ENCODE results near the gene CDIP1.

Gene CDIP1

DNA sequence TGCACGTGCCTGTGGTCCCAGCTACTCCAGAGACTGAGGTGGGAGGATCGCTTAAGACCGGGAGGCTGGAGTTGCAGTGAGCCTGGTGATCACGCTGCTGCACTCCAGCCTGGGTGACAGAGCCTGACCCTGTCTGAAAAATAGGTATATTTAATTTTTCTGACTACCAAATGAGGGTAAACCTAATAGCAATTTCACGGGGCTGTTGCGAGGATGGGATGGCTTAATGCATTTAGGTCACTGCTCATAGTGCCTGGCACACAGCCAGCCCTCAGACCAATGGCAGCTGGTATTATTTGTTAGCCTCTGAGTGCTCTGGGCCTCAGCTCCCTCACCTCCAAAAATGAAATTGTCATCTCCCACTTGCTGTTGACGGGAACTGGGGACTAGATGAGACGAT, 5.9 kb upstream of the CDIP1 start:
- Histone ChIP-seq H3K36me3 (ENCODE audit: control insufficient read depth in 2 of 2, insufficient read depth in 1 of 2, low read length in 2 of 2) (no peaks in the 10 kb centered on the region), H3K9me3 (ENCODE audit: control insufficient read depth, insufficient read depth, low read depth, low read length) (no peaks in the 10 kb centered on the region), H3K4me3 (ENCODE audit: low read depth, low read length) (no peak overlapping the region), H3K4me1 (ENCODE audit: control insufficient read depth, insufficient read depth, low read length) (no peaks in the 10 kb centered on the region), H3K27ac (ENCODE audit: extremely low read depth, low read depth, low read length) (no peak overlapping the region)
- no peak for TF ChIP-seq ZNF433 (tag by site-specific recombination; IDR thresholded peaks at IDR 0.05; ENCODE audit: low read depth)
- TF ChIP-seq, protein P1, sequence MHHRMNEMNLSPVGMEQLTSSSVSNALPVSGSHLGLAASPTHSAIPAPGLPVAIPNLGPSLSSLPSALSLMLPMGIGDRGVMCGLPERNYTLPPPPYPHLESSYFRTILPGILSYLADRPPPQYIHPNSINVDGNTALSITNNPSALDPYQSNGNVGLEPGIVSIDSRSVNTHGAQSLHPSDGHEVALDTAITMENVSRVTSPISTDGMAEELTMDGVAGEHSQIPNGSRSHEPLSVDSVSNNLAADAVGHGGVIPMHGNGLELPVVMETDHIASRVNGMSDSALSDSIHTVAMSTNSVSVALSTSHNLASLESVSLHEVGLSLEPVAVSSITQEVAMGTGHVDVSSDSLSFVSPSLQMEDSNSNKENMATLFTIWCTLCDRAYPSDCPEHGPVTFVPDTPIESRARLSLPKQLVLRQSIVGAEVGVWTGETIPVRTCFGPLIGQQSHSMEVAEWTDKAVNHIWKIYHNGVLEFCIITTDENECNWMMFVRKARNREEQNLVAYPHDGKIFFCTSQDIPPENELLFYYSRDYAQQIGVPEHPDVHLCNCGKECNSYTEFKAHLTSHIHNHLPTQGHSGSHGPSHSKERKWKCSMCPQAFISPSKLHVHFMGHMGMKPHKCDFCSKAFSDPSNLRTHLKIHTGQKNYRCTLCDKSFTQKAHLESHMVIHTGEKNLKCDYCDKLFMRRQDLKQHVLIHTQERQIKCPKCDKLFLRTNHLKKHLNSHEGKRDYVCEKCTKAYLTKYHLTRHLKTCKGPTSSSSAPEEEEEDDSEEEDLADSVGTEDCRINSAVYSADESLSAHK (tag by site-specific recombination; IDR thresholded peaks at IDR 0.05), result no peak
- TF ChIP-seq, protein P2, sequence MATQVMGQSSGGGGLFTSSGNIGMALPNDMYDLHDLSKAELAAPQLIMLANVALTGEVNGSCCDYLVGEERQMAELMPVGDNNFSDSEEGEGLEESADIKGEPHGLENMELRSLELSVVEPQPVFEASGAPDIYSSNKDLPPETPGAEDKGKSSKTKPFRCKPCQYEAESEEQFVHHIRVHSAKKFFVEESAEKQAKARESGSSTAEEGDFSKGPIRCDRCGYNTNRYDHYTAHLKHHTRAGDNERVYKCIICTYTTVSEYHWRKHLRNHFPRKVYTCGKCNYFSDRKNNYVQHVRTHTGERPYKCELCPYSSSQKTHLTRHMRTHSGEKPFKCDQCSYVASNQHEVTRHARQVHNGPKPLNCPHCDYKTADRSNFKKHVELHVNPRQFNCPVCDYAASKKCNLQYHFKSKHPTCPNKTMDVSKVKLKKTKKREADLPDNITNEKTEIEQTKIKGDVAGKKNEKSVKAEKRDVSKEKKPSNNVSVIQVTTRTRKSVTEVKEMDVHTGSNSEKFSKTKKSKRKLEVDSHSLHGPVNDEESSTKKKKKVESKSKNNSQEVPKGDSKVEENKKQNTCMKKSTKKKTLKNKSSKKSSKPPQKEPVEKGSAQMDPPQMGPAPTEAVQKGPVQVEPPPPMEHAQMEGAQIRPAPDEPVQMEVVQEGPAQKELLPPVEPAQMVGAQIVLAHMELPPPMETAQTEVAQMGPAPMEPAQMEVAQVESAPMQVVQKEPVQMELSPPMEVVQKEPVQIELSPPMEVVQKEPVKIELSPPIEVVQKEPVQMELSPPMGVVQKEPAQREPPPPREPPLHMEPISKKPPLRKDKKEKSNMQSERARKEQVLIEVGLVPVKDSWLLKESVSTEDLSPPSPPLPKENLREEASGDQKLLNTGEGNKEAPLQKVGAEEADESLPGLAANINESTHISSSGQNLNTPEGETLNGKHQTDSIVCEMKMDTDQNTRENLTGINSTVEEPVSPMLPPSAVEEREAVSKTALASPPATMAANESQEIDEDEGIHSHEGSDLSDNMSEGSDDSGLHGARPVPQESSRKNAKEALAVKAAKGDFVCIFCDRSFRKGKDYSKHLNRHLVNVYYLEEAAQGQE (tag by site-specific recombination; IDR thresholded peaks at IDR 0.05), result no peak
- no peak for TF ChIP-seq ZNF169 (tag by site-specific recombination; IDR thresholded peaks at IDR 0.05)
- TF ChIP-seq KLF10 (tag by site-specific recombination; IDR thresholded peaks at IDR 0.05), result no peak
- no peak for TF ChIP-seq IKZF3 (tag by site-specific recombination; IDR thresholded peaks at IDR 0.05)
- TF ChIP-seq ZNF677 (tag by site-specific recombination; IDR thresholded peaks at IDR 0.05), result no peak
- TF ChIP-seq ZNF624 (tag by site-specific recombination; IDR thresholded peaks at IDR 0.05), result no peak
- ChIA-PET POLR2A (no interaction called here), CTCF (interaction anchor here (0.6 to 1.0 kb wide), 2 partner anchors 26 to 38 kb away, joined by 3 read pairs; no protein-coding TSS in a partner anchor)

DNA sequence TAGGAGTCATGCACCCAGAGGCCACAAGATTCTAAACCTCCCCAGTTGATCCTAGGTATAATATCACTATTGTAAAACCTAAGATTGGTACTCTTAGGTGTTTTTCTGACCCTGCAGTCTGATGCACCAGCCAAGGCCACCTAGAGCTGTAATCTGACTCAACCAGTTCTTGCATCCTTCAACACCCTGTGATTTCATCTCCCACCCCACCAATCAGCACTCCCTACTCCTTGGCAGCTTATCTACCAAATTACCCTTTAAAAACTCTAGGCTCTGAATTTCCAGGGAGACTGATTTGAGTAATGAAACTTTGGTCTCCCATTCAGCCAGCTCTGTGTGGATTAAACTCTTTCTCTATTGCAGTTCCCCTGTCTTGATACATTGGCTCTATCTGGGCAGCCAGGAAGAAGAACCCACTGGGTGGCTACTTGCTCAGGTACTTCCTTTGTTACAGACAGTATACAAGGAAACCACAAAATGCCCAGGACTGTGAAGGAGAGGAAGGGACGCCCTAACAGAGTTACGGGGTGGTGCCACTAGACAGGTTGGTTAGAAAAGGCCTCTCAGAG, 1.2 kb upstream of the CDIP1 start:
- Histone ChIP-seq H3K9me3 (ENCODE audit: control insufficient read depth, insufficient read depth, low read depth, low read length) (no peaks in the 10 kb centered on the region), H3K36me3 (ENCODE audit: control insufficient read depth in 2 of 2, insufficient read depth in 1 of 2, low read length in 2 of 2) (peaks cover 0 to 16% of the 10 kb centered on the region in 2 experiments; a peak in 1 of 3 replicates), H3K4me1 (ENCODE audit: control insufficient read depth, insufficient read depth, low read length) (no peaks in the 10 kb centered on the region), H3K27ac (ENCODE audit: extremely low read depth, low read depth, low read length) (no peak overlapping the region), H3K4me3 (ENCODE audit: low read depth, low read length) (no peak overlapping the region)
- ChIA-PET CTCF (interaction anchor here (0.6 to 2.7 kb wide), 5 partner anchors 9 to 111 kb away, joined by 4 to 21 read pairs (median 5); no protein-coding TSS in a partner anchor), POLR2A (interaction anchor here (1.6 kb wide), 1 partner anchor 19 kb away, joined by 3 read pairs; no protein-coding TSS in a partner anchor)
- TF ChIP-seq ZNF23 (tag by site-specific recombination; IDR thresholded peaks at IDR 0.05; ENCODE audit: borderline replicate concordance), result no peak
- TF ChIP-seq SETDB1 (IDR thresholded peaks at IDR 0.05; ENCODE audit: insufficient read length, low read length), result peak; percentile 91

- no peaks in the 10 kb centered on the region for H3K4me1 ChIP-seq (ENCODE audit: control insufficient read depth, insufficient read depth, low read length)
- POLR2A ChIA-PET, result interaction anchor here (1.1 to 1.6 kb wide), 5 partner anchors 8 to 78 kb away, joined by 3 to 11 read pairs (median 5); partner anchors contain the start of gene HMOX2
- H3K9me3 ChIP-seq (ENCODE audit: control insufficient read depth, insufficient read depth, low read depth, low read length), result no peaks in the 10 kb centered on the region
- H3K4me3 ChIP-seq (ENCODE audit: low read depth, low read length), result peak overlapping the region; percentile 67
- CTCF ChIA-PET, result interaction anchor here (0.6 to 2.8 kb wide), 3 partner anchors 11 to 260 kb away, joined by 3 to 21 read pairs (median 6); no protein-coding TSS in a partner anchor
- peak overlapping the region; percentile 65; the same call in 1 of the 2 replicates for H3K27ac ChIP-seq (ENCODE audit: extremely low read depth, low read depth, low read length)
- H3K36me3 ChIP-seq (ENCODE audit: control insufficient read depth in 2 of 2, insufficient read depth in 1 of 2, low read length in 2 of 2), result peaks cover 0 to 26% of the 10 kb centered on the region in 2 experiments; a peak in 1 of 3 replicates
- TF ChIP-seq ZNF2 (tag by site-specific recombination; IDR thresholded peaks at IDR 0.05) (no peak), ZNF600 (tag by site-specific recombination; IDR thresholded peaks at IDR 0.05) (0 out of 2 replicates have a peak, but pooled peaks have one; percentile 18), ZNF585B (tag by site-specific recombination; IDR thresholded peaks at IDR 0.05) (no peak), ZNF596 (tag by site-specific recombination; IDR thresholded peaks at IDR 0.05) (0 out of 2 replicates have a peak, but pooled peaks have one; percentile 33), ZNF530 (tag by site-specific recombination; IDR thresholded peaks at IDR 0.05; ENCODE audit: low read depth) (no peak), ZNF768 (tag by site-specific recombination; IDR thresholded peaks at IDR 0.05) (no peak), ZNF692 (tag by site-specific recombination; IDR thresholded peaks at IDR 0.05) (0 out of 2 replicates have a peak, but pooled peaks have one; percentile 19), ZNF112 (tag by site-specific recombination; IDR thresholded peaks at IDR 0.05) (no peak), HOXD13 (CRISPR knock-in tag; IDR thresholded peaks at IDR 0.05; ENCODE audit: borderline replicate concordance) (no peak)
- TF ChIP-seq, protein P3, sequence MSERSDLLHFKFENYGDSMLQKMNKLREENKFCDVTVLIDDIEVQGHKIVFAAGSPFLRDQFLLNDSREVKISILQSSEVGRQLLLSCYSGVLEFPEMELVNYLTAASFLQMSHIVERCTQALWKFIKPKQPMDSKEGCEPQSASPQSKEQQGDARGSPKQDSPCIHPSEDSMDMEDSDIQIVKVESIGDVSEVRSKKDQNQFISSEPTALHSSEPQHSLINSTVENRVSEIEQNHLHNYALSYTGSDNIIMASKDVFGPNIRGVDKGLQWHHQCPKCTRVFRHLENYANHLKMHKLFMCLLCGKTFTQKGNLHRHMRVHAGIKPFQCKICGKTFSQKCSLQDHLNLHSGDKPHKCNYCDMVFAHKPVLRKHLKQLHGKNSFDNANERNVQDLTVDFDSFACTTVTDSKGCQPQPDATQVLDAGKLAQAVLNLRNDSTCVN (tag by site-specific recombination; optimal IDR thresholded peaks at IDR 0.05), result peak; percentile 46
Measured at GRCh38 chr16:4537376-4538343, 913 bp downstream of the CDIP1 start.
